Measurements from ENCODE around the gene UQCRC1.
A peak's percentile ranks its signal among the peaks of the same experiment; 100 is the strongest.

- peak; percentile 21; the same call in 1 of the 2 replicates for TF ChIP-seq E2F5 (CRISPR knock-in tag; IDR thresholded peaks at IDR 0.05)
- TF ChIP-seq CTCF (IDR thresholded peaks at IDR 0.05) = no peak
- no peak for TF ChIP-seq NFYB (CRISPR knock-in tag; conservative IDR thresholded peaks at IDR 0.05; ENCODE audit: low read depth)
- TF ChIP-seq CDX4 (CRISPR knock-in tag; IDR thresholded peaks at IDR 0.05; ENCODE audit: borderline replicate concordance) = no peak
- TF ChIP-seq PRDM15 (CRISPR knock-in tag; IDR thresholded peaks at IDR 0.05) = no peak
- TF ChIP-seq ZBTB43 (CRISPR knock-in tag; IDR thresholded peaks at IDR 0.05) = no peak; the same call in 1 of the 2 replicates
These were observed 47.4 kb upstream of the UQCRC1 start for GRCh38 chr3:48656841-48657281.

All from WTC11 (cell line).